Measurements from ENCODE around the gene MAGI1. TPM values are rescaled to one million over a fixed set of nuclear protein-coding genes. Genes with fewer than 3 reads are reported as not detected.

MAGI1 gene
- total RNA-seq, 3 donors from 2014 or later (not counting 1 experiment from before 2014, with no cell fraction given), result not detected

DNA sequence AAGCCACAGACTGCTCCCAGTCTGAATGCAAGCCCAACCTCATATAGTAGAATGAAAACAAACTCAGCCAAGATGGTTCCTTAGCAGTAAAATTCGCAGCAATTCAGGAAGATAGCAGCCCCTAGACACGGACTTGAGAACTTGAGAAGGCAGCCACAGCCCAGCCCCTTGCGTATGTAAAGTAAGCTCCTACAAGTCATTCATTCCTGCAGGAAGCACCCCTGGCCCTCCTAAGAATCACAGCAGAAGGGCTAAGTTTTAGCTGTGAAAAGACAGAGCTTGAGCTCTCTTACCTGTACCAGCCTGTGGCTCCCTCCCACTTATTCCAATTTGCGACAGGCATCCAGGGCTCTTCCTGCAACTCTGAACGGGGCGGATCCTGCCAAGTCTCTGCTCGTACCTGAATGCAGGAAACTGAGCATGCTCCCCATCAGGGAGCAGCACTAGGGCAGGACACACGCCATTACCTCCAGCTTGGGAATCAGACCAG is 136.4 kb downstream of the MAGI1 start:
- TF ChIP-seq, protein P1, sequence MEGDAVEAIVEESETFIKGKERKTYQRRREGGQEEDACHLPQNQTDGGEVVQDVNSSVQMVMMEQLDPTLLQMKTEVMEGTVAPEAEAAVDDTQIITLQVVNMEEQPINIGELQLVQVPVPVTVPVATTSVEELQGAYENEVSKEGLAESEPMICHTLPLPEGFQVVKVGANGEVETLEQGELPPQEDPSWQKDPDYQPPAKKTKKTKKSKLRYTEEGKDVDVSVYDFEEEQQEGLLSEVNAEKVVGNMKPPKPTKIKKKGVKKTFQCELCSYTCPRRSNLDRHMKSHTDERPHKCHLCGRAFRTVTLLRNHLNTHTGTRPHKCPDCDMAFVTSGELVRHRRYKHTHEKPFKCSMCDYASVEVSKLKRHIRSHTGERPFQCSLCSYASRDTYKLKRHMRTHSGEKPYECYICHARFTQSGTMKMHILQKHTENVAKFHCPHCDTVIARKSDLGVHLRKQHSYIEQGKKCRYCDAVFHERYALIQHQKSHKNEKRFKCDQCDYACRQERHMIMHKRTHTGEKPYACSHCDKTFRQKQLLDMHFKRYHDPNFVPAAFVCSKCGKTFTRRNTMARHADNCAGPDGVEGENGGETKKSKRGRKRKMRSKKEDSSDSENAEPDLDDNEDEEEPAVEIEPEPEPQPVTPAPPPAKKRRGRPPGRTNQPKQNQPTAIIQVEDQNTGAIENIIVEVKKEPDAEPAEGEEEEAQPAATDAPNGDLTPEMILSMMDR (IDR thresholded peaks at IDR 0.05), result no peak
- intact Hi-C loops (cut with micrococcal nuclease), result no loop called here

DNA sequence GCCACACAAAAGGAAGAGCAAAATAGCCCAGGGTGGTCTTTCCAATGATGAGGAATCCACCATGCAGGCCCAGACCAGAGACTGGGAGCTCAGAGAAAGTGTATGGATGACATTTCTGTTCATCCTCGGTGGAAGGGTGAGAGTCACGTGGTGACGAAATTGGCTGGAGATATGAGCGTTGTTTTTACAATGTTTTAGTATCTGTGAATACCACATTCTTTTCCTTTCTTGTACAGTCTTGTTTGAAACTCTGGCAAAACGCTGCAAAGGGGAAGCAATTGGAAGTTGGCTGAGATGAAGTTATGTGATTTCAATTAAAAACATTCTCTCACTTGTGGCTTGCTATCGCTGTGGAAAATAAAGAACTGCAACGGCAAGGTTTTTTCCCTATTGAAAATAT is 137.5 kb downstream of the MAGI1 start:
- DNase-seq (no peak), ATAC-seq (no peak)
- H3K27me3 Mint-ChIP-seq (ENCODE audit: low read depth in 2 of 2), result no peaks in the 10 kb centered on the region
- 89% methylated on average over 3 of the region's 7 CpGs for WGBS (ENCODE audit: insufficient coverage)
- Histone ChIP-seq H3K27ac (ENCODE audit: low read length) (no peak overlapping the region), H3K36me3 (ENCODE audit: control insufficient read depth, insufficient read depth, low read length) (no peaks in the 10 kb centered on the region), H3K4me1 (ENCODE audit: control insufficient read depth, insufficient read depth, low read length) (no peaks in the 10 kb centered on the region), H3K9me3 (ENCODE audit: control insufficient read depth, insufficient read depth, low read length) (no peaks in the 10 kb centered on the region), H3K4me3 (ENCODE audit: low read length) (no peak overlapping the region), H3K27me3 (ENCODE audit: control insufficient read depth, insufficient read depth, low read length) (no peaks in the 10 kb centered on the region)
- TF ChIP-seq, protein P1 (IDR thresholded peaks at IDR 0.05), result no peak
- H3K4me1 Mint-ChIP-seq, result no peaks in the 10 kb centered on the region
- peaks cover 0 to 2% of the 10 kb centered on the region in 2 donors for H3K9me3 Mint-ChIP-seq
- intact Hi-C loops (cut with micrococcal nuclease), result no loop called here
- no peak overlapping the region for H3K4me3 Mint-ChIP-seq
- no peak overlapping the region for H3K27ac Mint-ChIP-seq
- H3K36me3 Mint-ChIP-seq, result no peaks in the 10 kb centered on the region

More for the DNA sequence above, 136.4 kb downstream of the MAGI1 start:
- H3K4me3 ChIP-seq (ENCODE audit: low read length), result no peak overlapping the region
- no peaks in the 10 kb centered on the region for H3K36me3 ChIP-seq (ENCODE audit: control insufficient read depth, insufficient read depth, low read length)
- H3K9me3 Mint-ChIP-seq, result peaks cover 0 to 2% of the 10 kb centered on the region in 2 donors
- DNase-seq, result no peak
- H3K4me1 Mint-ChIP-seq, result no peaks in the 10 kb centered on the region
- no peak for ATAC-seq
- H3K4me1 ChIP-seq (ENCODE audit: control insufficient read depth, insufficient read depth, low read length), result no peaks in the 10 kb centered on the region
- H3K36me3 Mint-ChIP-seq, result no peaks in the 10 kb centered on the region
- no peak overlapping the region for H3K27ac ChIP-seq (ENCODE audit: low read length)
- H3K27me3 Mint-ChIP-seq (ENCODE audit: low read depth in 2 of 2), result no peaks in the 10 kb centered on the region
- WGBS (ENCODE audit: insufficient coverage), result 77% methylated on average over 8 of the region's 8 CpGs
- H3K4me3 Mint-ChIP-seq, result no peak overlapping the region
- no peak overlapping the region for H3K27ac Mint-ChIP-seq
- no peaks in the 10 kb centered on the region for H3K9me3 ChIP-seq (ENCODE audit: control insufficient read depth, insufficient read depth, low read length)
- no peaks in the 10 kb centered on the region for H3K27me3 ChIP-seq (ENCODE audit: control insufficient read depth, insufficient read depth, low read length)

DNA sequence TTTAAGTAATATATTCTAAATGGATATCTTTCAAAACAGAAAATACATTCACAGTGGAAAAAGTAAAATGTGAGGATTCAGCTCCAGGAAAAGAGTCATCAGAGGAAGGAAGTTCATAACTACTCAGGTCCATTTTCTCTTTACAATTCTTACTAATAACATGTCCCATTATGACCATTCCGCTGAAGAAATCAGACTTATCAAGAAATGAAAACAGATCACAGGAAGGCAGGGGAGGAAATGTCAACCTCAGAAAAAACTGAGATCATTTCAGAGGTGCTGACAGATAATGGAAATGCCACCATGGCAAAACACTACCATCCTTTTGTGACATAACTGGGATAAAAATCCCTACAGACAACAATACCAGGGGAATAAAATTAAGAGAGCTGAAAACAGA is 139.5 kb downstream of the MAGI1 start:
- TF ChIP-seq, protein P1 (IDR thresholded peaks at IDR 0.05), result no peak
- Mint-ChIP-seq H3K9me3 (no peaks in the 10 kb centered on the region), H3K27me3 (ENCODE audit: low read depth in 2 of 2) (no peaks in the 10 kb centered on the region), H3K36me3 (no peaks in the 10 kb centered on the region), H3K4me1 (no peaks in the 10 kb centered on the region), H3K27ac (no peak overlapping the region), H3K4me3 (no peak overlapping the region)
- DNase-seq, result no peak
- H3K4me3 ChIP-seq (ENCODE audit: low read length), result no peak overlapping the region
- no peaks in the 10 kb centered on the region for H3K36me3 ChIP-seq (ENCODE audit: control insufficient read depth, insufficient read depth, low read length)
- no peaks in the 10 kb centered on the region for H3K4me1 ChIP-seq (ENCODE audit: control insufficient read depth, insufficient read depth, low read length)
- no peaks in the 10 kb centered on the region for H3K27me3 ChIP-seq (ENCODE audit: control insufficient read depth, insufficient read depth, low read length)
- H3K9me3 ChIP-seq (ENCODE audit: control insufficient read depth, insufficient read depth, low read length), result no peaks in the 10 kb centered on the region
- WGBS (ENCODE audit: insufficient coverage), result 86% methylated on average over 1 of the region's 1 CpG
- intact Hi-C loops (cut with micrococcal nuclease), result no loop called here
- no peak for ATAC-seq
- H3K27ac ChIP-seq (ENCODE audit: low read length), result no peak overlapping the region

DNA sequence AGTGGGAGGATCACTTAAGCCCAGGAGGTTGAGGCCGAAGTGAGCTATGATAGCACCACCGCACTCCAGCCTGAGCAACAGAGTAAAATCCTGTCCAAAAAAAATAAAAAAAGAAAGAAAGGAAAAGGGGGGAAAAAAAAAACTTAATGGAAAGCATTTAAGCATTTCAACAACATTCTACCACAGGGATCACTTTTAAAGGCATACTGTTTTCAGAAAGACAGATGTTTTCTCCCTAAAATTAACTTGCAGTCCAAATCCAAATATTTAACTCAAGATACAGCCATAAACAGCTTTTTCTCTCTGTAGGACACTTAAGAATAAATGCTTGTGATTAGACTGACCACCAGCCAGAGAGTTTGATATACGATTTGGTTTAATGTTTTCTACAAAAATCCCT is 141.0 kb downstream of the MAGI1 start:
- Mint-ChIP-seq H3K9me3 (no peaks in the 10 kb centered on the region), H3K27me3 (ENCODE audit: low read depth in 2 of 2) (no peaks in the 10 kb centered on the region), H3K4me1 (no peaks in the 10 kb centered on the region), H3K36me3 (no peaks in the 10 kb centered on the region), H3K27ac (no peak overlapping the region), H3K4me3 (no peak overlapping the region)
- WGBS (ENCODE audit: insufficient coverage), result 93% methylated on average over 2 of the region's 3 CpGs
- Histone ChIP-seq H3K4me3 (ENCODE audit: low read length) (no peak overlapping the region), H3K27ac (ENCODE audit: low read length) (no peak overlapping the region), H3K36me3 (ENCODE audit: control insufficient read depth, insufficient read depth, low read length) (no peaks in the 10 kb centered on the region), H3K9me3 (ENCODE audit: control insufficient read depth, insufficient read depth, low read length) (no peaks in the 10 kb centered on the region), H3K27me3 (ENCODE audit: control insufficient read depth, insufficient read depth, low read length) (no peaks in the 10 kb centered on the region), H3K4me1 (ENCODE audit: control insufficient read depth, insufficient read depth, low read length) (no peaks in the 10 kb centered on the region)
- TF ChIP-seq, protein P1 (IDR thresholded peaks at IDR 0.05), result no peak
- intact Hi-C loops (cut with micrococcal nuclease), result no loop called here
- DNase-seq (no peak), ATAC-seq (no peak)

All from natural killer cell (primary cell).